PFSK-1 (cell line): Measurements from ENCODE around the gene PIK3R6.

Experiments
- SIN3A ChIP-seq: IDR thresholded peaks from 2 replicates; pipeline ENCODE4 v1.6.1; 2012; ENCODE audit warnings: mild to moderate bottlenecking, low read length, moderate library complexity, borderline replicate concordance; ENCODE audit not compliant: insufficient read depth
- TAF1 ChIP-seq: IDR thresholded peaks from 2 replicates; pipeline ENCODE4 v1.6.1; 2012; ENCODE audit warnings: low read length, control low read depth, borderline replicate concordance; ENCODE audit not compliant: insufficient read depth

GRCh38 chr17:8904686-8905085 lies 37.2 kb upstream of the PIK3R6 start:
- no peak for TF ChIP-seq SIN3A
- no peak for TF ChIP-seq TAF1
